HCT116 (cell line): ENCODE data around the gene RPL35. TPM values are rescaled to one million over a fixed set of nuclear protein-coding genes. Genes with fewer than 3 reads are reported as not detected.

Source experiments
- ATAC-seq: fragments of 200-7000 bp; cut with Tn5 transposase; 2 replicates; pipeline ENCODE4 v1.9.1; 2020; ENCODE audit warnings: mild to moderate bottlenecking, moderate library complexity
- BruUV-seq: library from RNA; stranded (reverse); fragments of 400-500 nt; replicated peaks from 2 replicates; lab custom pipeline; 2021; lab: Mats Ljungman, UMichigan
- CTCF ChIA-PET: fragments of 300-600 bp; sonication (Branson Sonifier 250); formaldehyde crosslinking; loops from one replicate; lab custom pipeline; 2021; ENCODE audit warnings: antibody characterized with exemption; lab: Charles Lee
- POLR2A ChIA-PET: fragments of 300-600, 350-600 bp; sonication (Branson Sonifier 250); formaldehyde crosslinking; loops from one replicate; lab custom pipeline; 2021; ENCODE audit warnings: antibody characterized with exemption; lab: Charles Lee
- RAD21 ChIA-PET, 2 experiments: fragments of 300-600 bp; sonication (Branson Sonifier 250); formaldehyde crosslinking; loops; one replicate each; lab custom pipeline; 2023; ENCODE audit warnings: low total read pairs in 2 of 2; ENCODE audit not compliant: uncharacterized antibody in 2 of 2, unreplicated experiment in 2 of 2, low non-redundant PET in 1 of 2; lab: Charles Lee
- DNase-seq: peaks from one replicate; pipeline ENCODE4 v3.0.0-alpha.2; 2010; ENCODE audit warnings: low read depth, low spot score
- H2AFZ ChIP-seq: fragments of 200-600 bp; shearing (Covaris generic), sonication (generic); 2 replicates; pipeline ENCODE4 v1.6.1; 2017; ENCODE audit warnings: low read depth, mixed run types, mixed read lengths, antibody characterized with exemption, low read length; ENCODE audit not compliant: poor library complexity, severe bottlenecking
- H3K27ac ChIP-seq: 2 replicates; pipeline ENCODE4 v1.5.1; 2012; ENCODE audit warnings: low read depth, low read length
- H3K27me3 ChIP-seq: fragments of 200-600 bp; sonication (generic); 2 replicates; pipeline ENCODE4 v1.6.1; 2016; ENCODE audit warnings: mixed run types, low read length, mixed read lengths; ENCODE audit not compliant: insufficient read depth
- H3K36me3 ChIP-seq, 2 experiments: fragments of 200-500 bp in 1 of 2; fragments of 200-600 bp in 1 of 2; sonication (Bioruptor generic) in 1 of 2; sonication (generic) in 1 of 2; 2 replicates each; pipeline versions ENCODE4 v1.5.1 to v1.6.1; 2014 to 2016; ENCODE audit warnings: low read length in 2 of 2, inconsistent platforms in 1 of 2, mixed read lengths in 1 of 2, mixed run types in 1 of 2; ENCODE audit not compliant: insufficient read depth in 2 of 2, control insufficient read depth in 1 of 2
- H3K4me1 ChIP-seq, 2 experiments: fragments of 200-600 bp in 1 of 2; sonication (generic) in 1 of 2; 2 replicates each; pipeline versions ENCODE4 v1.5.1 to v1.6.1; 2012 to 2017; ENCODE audit warnings: low read length in 2 of 2, inconsistent platforms in 1 of 2, mild to moderate bottlenecking in 1 of 2, mixed read lengths in 1 of 2, mixed run types in 1 of 2, moderate library complexity in 1 of 2; ENCODE audit not compliant: insufficient read depth in 2 of 2, control insufficient read depth in 1 of 2
- H3K4me2 ChIP-seq: fragments of 200-600 bp; sonication (generic); 2 replicates; pipeline ENCODE4 v1.6.1; 2017; ENCODE audit warnings: mixed run types, low read length, mixed read lengths
- H3K4me3 ChIP-seq, 2 experiments: fragments of 200-600 bp in 1 of 2; sonication (generic) in 1 of 2; replicated peaks in 1 of 2; 2 replicates each; pipeline ENCODE4 v1.5.1; 2011 to 2016; ENCODE audit warnings: low read length in 2 of 2, control low read depth in 1 of 2, low read depth in 1 of 2, mild to moderate bottlenecking in 1 of 2, mixed read lengths in 1 of 2, mixed run types in 1 of 2
- H3K79me2 ChIP-seq: fragments of 200-600 bp; sonication (generic); 2 replicates; pipeline ENCODE4 v1.6.1; 2017; ENCODE audit warnings: mild to moderate bottlenecking, mixed run types, low read length, moderate library complexity, mixed read lengths; ENCODE audit not compliant: insufficient read depth
- H3K9ac ChIP-seq: fragments of 200-600 bp; sonication (generic); 2 replicates; pipeline ENCODE4 v1.6.1; 2016; ENCODE audit warnings: low read length, mixed read lengths
- H3K9me2 ChIP-seq: fragments of 200-600 bp; sonication (generic), shearing (Covaris generic); 2 replicates; pipeline ENCODE4 v1.6.1; 2017; ENCODE audit warnings: mixed run types, mild to moderate bottlenecking, moderate library complexity; ENCODE audit not compliant: insufficient read depth
- H3K9me3 ChIP-seq, 2 experiments: fragments of 200-500 bp in 1 of 2; fragments of 200-600 bp in 1 of 2; sonication (Bioruptor generic) in 1 of 2; sonication (generic) in 1 of 2; 2 replicates each; pipeline ENCODE4 v1.6.1; 2014 to 2017; ENCODE audit warnings: low read length in 2 of 2, mixed read lengths in 2 of 2, inconsistent platforms in 1 of 2, low read depth in 1 of 2, mild to moderate bottlenecking in 1 of 2, mixed run types in 1 of 2, moderate library complexity in 1 of 2; ENCODE audit not compliant: control insufficient read depth in 1 of 2, insufficient read depth in 1 of 2
- H4K20me1 ChIP-seq: fragments of 200-600 bp; sonication (generic), shearing (Covaris generic); 2 replicates; pipeline ENCODE4 v1.6.1; 2017; ENCODE audit warnings: mixed run types, mild to moderate bottlenecking, moderate library complexity; ENCODE audit not compliant: insufficient read depth
- CBX3 ChIP-seq: IDR thresholded peaks from 2 replicates; pipeline ENCODE4 v1.6.1; 2012; ENCODE audit warnings: low read depth
- CTCF ChIP-seq, 3 experiments: fragments of 200-600 bp in 1 of 3; sonication (generic) in 1 of 3; IDR thresholded peaks in 2 of 3; conservative IDR thresholded peaks in 1 of 3; 2 replicates each; pipeline ENCODE4 v1.5.1; 2012 to 2017; ENCODE audit warnings: low read depth in 2 of 3, low read length in 2 of 3, antibody characterized with exemption in 1 of 3, borderline replicate concordance in 1 of 3, control low read depth in 1 of 3, mild to moderate bottlenecking in 1 of 3, mixed read lengths in 1 of 3, mixed run types in 1 of 3, moderate library complexity in 1 of 3; ENCODE audit not compliant: insufficient read depth in 1 of 3
- EGR1 ChIP-seq: IDR thresholded peaks from 2 replicates; pipeline ENCODE4 v1.6.1; 2012; ENCODE audit warnings: low read depth
- ELF1 ChIP-seq: IDR thresholded peaks from 2 replicates; pipeline ENCODE4 v1.6.1; 2012; ENCODE audit warnings: low read depth, borderline replicate concordance
- EZH2 ChIP-seq: fragments of 200-600 bp; sonication (generic); IDR thresholded peaks from 2 replicates; pipeline ENCODE4 v1.6.1; 2017; ENCODE audit warnings: antibody characterized with exemption, mixed run types
- FOSL1 ChIP-seq: IDR thresholded peaks from 2 replicates; pipeline ENCODE4 v1.6.1; 2012; ENCODE audit warnings: low read depth
- POLR2A ChIP-seq: IDR thresholded peaks from 2 replicates; pipeline ENCODE4 v1.7.0; 2011; ENCODE audit warnings: borderline replicate concordance; ENCODE audit not compliant: insufficient read depth, insufficient read length; ENCODE audit errors: extremely low read depth
- RAD21 ChIP-seq: IDR thresholded peaks from 2 replicates; pipeline ENCODE4 v1.6.1; 2012; ENCODE audit warnings: low read depth, mild to moderate bottlenecking
- SP1 ChIP-seq: IDR thresholded peaks from 2 replicates; pipeline ENCODE4 v1.6.1; 2012; ENCODE audit warnings: low read depth
- SRF ChIP-seq: IDR thresholded peaks from 2 replicates; pipeline ENCODE4 v1.6.1; 2012; ENCODE audit warnings: low read depth
- ZFX ChIP-seq: fragments of 450-650 bp; IDR thresholded peaks from 2 replicates; pipeline ENCODE4 v1.6.1; 2017
- ZNF274 ChIP-seq: fragments of 200-500 bp; sonication (Bioruptor generic); IDR thresholded peaks from 2 replicates; pipeline ENCODE4 v1.6.1; 2014; ENCODE audit warnings: mild to moderate bottlenecking, low read depth, low read length, inconsistent platforms
- intact Hi-C: fragments of 100-400 bp; cut with micrococcal nuclease; formaldehyde crosslinking; loops from 2 replicates; pipeline ENCODE4 v1.10.0; 2022
- total RNA-seq: library from RNA; stranded (reverse); gene quantifications from one replicate; pipeline ENCODE4 v1.2.1, GENCODE V29; 2021; ENCODE audit not compliant: unreplicated experiment
- TF ChIP-seq, protein P1 (sequence below): IDR thresholded peaks from 2 replicates; pipeline ENCODE4 v1.6.1; 2011; ENCODE audit warnings: mild to moderate bottlenecking, low read length, moderate library complexity; ENCODE audit not compliant: insufficient replicate concordance; ENCODE audit errors: extremely low read depth
- TF ChIP-seq, protein P2 (sequence below): IDR thresholded peaks from 2 replicates; pipeline ENCODE4 v1.6.1; 2012
- TF ChIP-seq, protein P3 (sequence below): IDR thresholded peaks from 2 replicates; pipeline ENCODE4 v1.6.1; 2012; ENCODE audit warnings: low read depth

The RPL35 gene
- total RNA-seq, 1 experiment from 2014 or later = 1,754 TPM

- Histone ChIP-seq H3K4me1 (no peaks in the 10 kb centered on the region), H3K9ac (no peak overlapping the region), H3K4me3 (no peak overlapping the region), H2AFZ (no peak overlapping the region), H3K9me3 (no peaks in the 10 kb centered on the region), H3K36me3 (peaks cover 22 to 36% of the 10 kb centered on the region in 2 experiments; a peak in 3 of 4 replicates), H3K4me2 (no peak overlapping the region), H3K9me2 (no peaks in the 10 kb centered on the region), H3K27ac (no peak overlapping the region), H3K79me2 (peaks cover 24% of the 10 kb centered on the region), H4K20me1 (peaks cover 12% of the 10 kb centered on the region), H3K27me3 (no peaks in the 10 kb centered on the region)
- ChIA-PET POLR2A (no interaction called here), CTCF (no interaction called here), RAD21 (no interaction called here)
- no peak for DNase-seq
- no TSS peak for BruUV-seq
- no peak for TF ChIP-seq FOSL1
- no peak for TF ChIP-seq ZNF274
- TF ChIP-seq EGR1 = no peak
- TF ChIP-seq, protein P1, sequence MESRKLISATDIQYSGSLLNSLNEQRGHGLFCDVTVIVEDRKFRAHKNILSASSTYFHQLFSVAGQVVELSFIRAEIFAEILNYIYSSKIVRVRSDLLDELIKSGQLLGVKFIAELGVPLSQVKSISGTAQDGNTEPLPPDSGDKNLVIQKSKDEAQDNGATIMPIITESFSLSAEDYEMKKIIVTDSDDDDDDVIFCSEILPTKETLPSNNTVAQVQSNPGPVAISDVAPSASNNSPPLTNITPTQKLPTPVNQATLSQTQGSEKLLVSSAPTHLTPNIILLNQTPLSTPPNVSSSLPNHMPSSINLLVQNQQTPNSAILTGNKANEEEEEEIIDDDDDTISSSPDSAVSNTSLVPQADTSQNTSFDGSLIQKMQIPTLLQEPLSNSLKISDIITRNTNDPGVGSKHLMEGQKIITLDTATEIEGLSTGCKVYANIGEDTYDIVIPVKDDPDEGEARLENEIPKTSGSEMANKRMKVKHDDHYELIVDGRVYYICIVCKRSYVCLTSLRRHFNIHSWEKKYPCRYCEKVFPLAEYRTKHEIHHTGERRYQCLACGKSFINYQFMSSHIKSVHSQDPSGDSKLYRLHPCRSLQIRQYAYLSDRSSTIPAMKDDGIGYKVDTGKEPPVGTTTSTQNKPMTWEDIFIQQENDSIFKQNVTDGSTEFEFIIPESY = no peak
- no peak for TF ChIP-seq SP1
- TF ChIP-seq RAD21 = no peak
- TF ChIP-seq, protein P2, sequence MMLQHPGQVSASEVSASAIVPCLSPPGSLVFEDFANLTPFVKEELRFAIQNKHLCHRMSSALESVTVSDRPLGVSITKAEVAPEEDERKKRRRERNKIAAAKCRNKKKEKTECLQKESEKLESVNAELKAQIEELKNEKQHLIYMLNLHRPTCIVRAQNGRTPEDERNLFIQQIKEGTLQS = no peak
- TF ChIP-seq ZFX = no peak
- TF ChIP-seq ELF1 = no peak
- TF ChIP-seq CTCF (IDR thresholded peaks at IDR 0.05 in 2 of 3, conservative IDR thresholded peaks at IDR 0.05 in 1 of 3; ENCODE audit: borderline replicate concordance in 1 of 3, insufficient read depth in 1 of 3, low read depth in 2 of 3, low read length in 2 of 3) = no peak
- TF ChIP-seq EZH2 = no peak
- no peak for TF ChIP-seq CBX3
- no peak for TF ChIP-seq SRF
- TF ChIP-seq, protein P3, sequence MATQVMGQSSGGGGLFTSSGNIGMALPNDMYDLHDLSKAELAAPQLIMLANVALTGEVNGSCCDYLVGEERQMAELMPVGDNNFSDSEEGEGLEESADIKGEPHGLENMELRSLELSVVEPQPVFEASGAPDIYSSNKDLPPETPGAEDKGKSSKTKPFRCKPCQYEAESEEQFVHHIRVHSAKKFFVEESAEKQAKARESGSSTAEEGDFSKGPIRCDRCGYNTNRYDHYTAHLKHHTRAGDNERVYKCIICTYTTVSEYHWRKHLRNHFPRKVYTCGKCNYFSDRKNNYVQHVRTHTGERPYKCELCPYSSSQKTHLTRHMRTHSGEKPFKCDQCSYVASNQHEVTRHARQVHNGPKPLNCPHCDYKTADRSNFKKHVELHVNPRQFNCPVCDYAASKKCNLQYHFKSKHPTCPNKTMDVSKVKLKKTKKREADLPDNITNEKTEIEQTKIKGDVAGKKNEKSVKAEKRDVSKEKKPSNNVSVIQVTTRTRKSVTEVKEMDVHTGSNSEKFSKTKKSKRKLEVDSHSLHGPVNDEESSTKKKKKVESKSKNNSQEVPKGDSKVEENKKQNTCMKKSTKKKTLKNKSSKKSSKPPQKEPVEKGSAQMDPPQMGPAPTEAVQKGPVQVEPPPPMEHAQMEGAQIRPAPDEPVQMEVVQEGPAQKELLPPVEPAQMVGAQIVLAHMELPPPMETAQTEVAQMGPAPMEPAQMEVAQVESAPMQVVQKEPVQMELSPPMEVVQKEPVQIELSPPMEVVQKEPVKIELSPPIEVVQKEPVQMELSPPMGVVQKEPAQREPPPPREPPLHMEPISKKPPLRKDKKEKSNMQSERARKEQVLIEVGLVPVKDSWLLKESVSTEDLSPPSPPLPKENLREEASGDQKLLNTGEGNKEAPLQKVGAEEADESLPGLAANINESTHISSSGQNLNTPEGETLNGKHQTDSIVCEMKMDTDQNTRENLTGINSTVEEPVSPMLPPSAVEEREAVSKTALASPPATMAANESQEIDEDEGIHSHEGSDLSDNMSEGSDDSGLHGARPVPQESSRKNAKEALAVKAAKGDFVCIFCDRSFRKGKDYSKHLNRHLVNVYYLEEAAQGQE = no peak
- no peak for TF ChIP-seq POLR2A
- no peak for ATAC-seq
- intact Hi-C loops = no loop called here
Observed at GRCh38 chr9:124879226-124879625, 17.5 kb upstream of the RPL35 start.
